Measurements from ENCODE around the gene RPL10A. TPM values are rescaled to one million over a fixed set of nuclear protein-coding genes. Genes with fewer than 3 reads are reported as not detected.

Gene RPL10A
- total and polyA plus RNA-seq, 2 of the 13 experiments (the other 11 are each of a cell fraction or from before 2014, with no cell fraction given), result 1,854 to 2,726 TPM

GRCh38 chr6:35497571-35498421 is 29.6 kb downstream of the RPL10A start (continued):
- TF ChIP-seq ZBTB20 (CRISPR knock-in tag; IDR thresholded peaks at IDR 0.05; ENCODE audit: borderline replicate concordance, low read depth) (peak; percentile 43; the same call in 1 of the 2 replicates), HMGXB4 (CRISPR knock-in tag; IDR thresholded peaks at IDR 0.05; ENCODE audit: borderline replicate concordance in 1 of 2, low read depth in 1 of 2) (peak in 1 of 2 experiments; percentile 27; a peak in 2 of 4 replicates), REST (IDR thresholded peaks at IDR 0.05; ENCODE audit: borderline replicate concordance in 1 of 2, low read depth in 1 of 2, low read length in 2 of 2) (no peak), KDM5B (CRISPR knock-in tag; IDR thresholded peaks at IDR 0.05; ENCODE audit: borderline replicate concordance) (peak; percentile 98), ZNF260 (CRISPR knock-in tag; IDR thresholded peaks at IDR 0.05; ENCODE audit: borderline replicate concordance, low read depth) (no peak), SIN3A (IDR thresholded peaks at IDR 0.05; ENCODE audit: borderline replicate concordance, low read depth, low read length) (no peak; the same call in 1 of the 2 replicates), ATAD3A (CRISPR knock-in tag; IDR thresholded peaks at IDR 0.05) (0 out of 2 replicates have a peak, but pooled peaks have one; percentile 68), ZFP62 (CRISPR knock-in tag; IDR thresholded peaks at IDR 0.05) (no peak), CERS6 (CRISPR knock-in tag; IDR thresholded peaks at IDR 0.05) (peak; percentile 82; the same call in 1 of the 2 replicates), ZNF136 (CRISPR knock-in tag; IDR thresholded peaks at IDR 0.05; ENCODE audit: low read depth) (no peak; the same call in 1 of the 2 replicates), AKAP8 (CRISPR knock-in tag; IDR thresholded peaks at IDR 0.05) (no peak), ETV6 (CRISPR knock-in tag; conservative IDR thresholded peaks at IDR 0.05) (no peak; the same call in 1 of the 2 replicates), ZSCAN5A (CRISPR knock-in tag; IDR thresholded peaks at IDR 0.05; ENCODE audit: borderline replicate concordance) (0 out of 2 replicates have a peak, but pooled peaks have one; percentile 40), ZNF737 (CRISPR knock-in tag; IDR thresholded peaks at IDR 0.05; ENCODE audit: borderline replicate concordance) (peak; percentile 93; the same call in 1 of the 2 replicates), BRD4 (CRISPR knock-in tag; IDR thresholded peaks at IDR 0.05) (peak; percentile 85), ZNF124 (CRISPR knock-in tag; IDR thresholded peaks at IDR 0.05) (peak; percentile 91; the same call in 1 of the 2 replicates), NFE2 (CRISPR knock-in tag; IDR thresholded peaks at IDR 0.05) (no peak), PHF8 (CRISPR knock-in tag; IDR thresholded peaks at IDR 0.05) (peak; percentile 57), ARNT (IDR thresholded peaks at IDR 0.05) (no peak), PRPF4 (IDR thresholded peaks at IDR 0.05; ENCODE audit: low read depth, low read length, poor library complexity, severe bottlenecking) (no peak)
